ENCODE results near the gene RCOR2.

DNA sequence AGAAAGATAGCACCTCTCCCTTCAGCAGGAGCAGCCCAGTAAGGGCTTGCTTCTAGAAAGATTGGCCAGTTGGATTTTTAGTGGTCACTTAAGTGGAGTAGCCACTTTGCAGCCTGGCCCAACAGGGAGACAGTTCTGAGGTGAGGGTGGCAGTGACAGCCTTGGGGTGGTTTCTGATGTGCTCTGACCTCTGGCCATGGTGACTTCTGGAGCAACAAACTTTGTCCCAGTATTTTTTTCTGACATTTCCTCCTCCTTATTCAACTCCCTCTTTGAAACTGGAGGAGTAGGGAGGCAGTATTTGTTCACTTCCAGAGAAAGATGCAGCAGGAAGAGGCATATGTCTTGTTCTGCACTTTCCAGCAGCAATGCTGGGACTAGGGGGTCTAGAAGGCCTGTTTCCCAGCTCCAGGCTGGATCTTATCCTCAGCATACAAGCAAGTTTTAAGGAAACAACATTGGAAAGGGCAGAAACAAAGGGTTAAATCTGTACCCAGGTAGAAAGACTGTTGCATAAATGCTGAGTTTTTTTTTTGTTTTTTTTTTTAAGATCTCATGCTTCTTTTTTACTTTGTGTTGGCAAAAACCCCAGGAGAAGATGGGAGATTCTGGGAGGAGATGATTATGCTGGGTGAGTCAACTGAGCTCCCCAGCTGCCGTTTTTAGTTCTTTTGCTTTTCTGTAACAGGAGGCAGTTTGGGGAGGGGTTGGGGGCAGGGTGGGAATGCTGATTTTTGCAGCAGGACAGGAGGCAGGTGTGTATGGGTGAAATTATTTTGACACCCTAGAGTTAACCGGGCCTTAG is 37.2 kb downstream of the RCOR2 start:
- TF ChIP-seq, protein P1, sequence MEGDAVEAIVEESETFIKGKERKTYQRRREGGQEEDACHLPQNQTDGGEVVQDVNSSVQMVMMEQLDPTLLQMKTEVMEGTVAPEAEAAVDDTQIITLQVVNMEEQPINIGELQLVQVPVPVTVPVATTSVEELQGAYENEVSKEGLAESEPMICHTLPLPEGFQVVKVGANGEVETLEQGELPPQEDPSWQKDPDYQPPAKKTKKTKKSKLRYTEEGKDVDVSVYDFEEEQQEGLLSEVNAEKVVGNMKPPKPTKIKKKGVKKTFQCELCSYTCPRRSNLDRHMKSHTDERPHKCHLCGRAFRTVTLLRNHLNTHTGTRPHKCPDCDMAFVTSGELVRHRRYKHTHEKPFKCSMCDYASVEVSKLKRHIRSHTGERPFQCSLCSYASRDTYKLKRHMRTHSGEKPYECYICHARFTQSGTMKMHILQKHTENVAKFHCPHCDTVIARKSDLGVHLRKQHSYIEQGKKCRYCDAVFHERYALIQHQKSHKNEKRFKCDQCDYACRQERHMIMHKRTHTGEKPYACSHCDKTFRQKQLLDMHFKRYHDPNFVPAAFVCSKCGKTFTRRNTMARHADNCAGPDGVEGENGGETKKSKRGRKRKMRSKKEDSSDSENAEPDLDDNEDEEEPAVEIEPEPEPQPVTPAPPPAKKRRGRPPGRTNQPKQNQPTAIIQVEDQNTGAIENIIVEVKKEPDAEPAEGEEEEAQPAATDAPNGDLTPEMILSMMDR (conservative IDR thresholded peaks at IDR 0.05) = no peak
- TF ChIP-seq EZH2 (IDR thresholded peaks at IDR 0.05; ENCODE audit: low read depth) = no peak
